HL-60/S4 treated with phorbol 12-myristate 13-acetate at 8.2 ng/mL for 4 days and 3 days (cell line): ENCODE data around the gene ILDR1.
"Not testable (repeated sequence)": the region's sequence is repeated elsewhere in the genome, so short reads cannot be mapped to it uniquely, and the experiment has no call there.

ENCODE experiments used
- in situ Hi-C: fragments of 300-500 bp; cut with MboI; formaldehyde crosslinking; loops from 2 replicates; pipeline ENCODE4 v1.15.0; 2022; ENCODE audit warnings: low sequenced_read_pairs

ILDR1 gene

DNA sequence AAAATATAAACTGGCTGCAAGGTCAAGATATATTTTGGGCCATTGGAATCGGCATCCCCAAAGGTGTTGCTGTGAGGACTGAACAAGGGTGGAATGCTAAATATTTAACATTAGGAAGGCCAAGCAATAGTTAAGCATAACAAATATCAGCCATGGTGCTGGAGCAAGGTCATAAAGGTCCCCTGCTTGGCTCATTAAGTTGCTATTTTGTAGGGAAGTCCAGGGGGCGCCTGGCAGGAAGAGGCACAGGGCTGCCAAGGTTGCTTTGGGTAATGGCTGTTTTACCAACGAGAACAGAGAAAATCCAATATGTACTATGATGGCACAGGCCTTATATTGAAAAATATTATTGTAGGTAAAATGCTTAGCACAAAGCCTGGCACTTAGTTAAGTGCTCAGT lies 65.7 kb downstream of the ILDR1 start:
- in situ Hi-C loops, result no loop called here

DNA sequence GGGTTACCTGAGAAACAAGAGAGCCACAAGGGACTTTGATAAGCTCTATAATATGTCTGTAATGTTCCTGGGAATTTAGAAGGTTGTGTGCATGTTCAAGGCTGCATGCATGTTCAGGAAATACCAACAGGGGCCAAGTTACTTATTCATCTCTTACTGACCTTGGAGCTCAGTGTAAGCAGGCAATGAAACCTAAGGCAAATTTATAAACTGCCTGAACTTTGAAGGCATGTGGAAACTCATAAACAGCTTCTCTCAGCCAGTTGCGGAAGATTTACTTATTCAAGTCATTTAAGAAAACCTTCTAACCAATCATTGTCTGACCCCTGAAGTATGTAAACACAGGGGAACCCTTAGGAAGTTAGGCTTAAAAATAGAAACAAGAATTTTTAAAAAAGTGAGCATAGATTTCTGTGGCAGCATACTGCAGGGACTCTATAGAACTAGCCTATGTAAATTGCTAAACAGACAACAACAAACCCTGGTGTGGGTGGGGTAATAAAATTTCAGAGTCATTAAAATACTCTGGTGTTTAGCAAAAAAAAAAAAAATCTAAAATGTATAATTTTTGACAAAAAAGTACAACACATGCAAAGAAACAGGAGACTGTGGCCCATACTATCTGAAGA lies 70.6 kb downstream of the ILDR1 start:
- in situ Hi-C loops, result no loop called here

DNA sequence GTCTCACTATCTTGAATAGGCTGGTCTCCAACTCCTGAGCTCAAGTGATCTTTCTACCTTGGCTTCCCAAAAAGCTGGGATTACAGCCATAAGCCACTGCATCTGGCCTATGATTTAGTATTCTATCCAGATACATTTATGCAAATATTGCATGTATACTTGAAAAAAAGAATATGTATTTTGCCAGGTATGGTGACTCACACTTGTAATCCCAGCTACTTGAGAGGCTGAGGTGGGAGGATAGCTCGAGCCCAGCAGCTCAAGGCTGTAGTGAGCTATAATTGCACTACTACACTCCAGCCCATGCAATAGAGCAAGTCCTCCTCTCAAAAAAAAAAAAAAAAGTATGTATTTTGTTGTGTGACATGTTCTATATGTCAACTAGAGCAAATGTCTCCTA lies 73.4 kb downstream of the ILDR1 start:
- in situ Hi-C loops, result no loop called here

DNA sequence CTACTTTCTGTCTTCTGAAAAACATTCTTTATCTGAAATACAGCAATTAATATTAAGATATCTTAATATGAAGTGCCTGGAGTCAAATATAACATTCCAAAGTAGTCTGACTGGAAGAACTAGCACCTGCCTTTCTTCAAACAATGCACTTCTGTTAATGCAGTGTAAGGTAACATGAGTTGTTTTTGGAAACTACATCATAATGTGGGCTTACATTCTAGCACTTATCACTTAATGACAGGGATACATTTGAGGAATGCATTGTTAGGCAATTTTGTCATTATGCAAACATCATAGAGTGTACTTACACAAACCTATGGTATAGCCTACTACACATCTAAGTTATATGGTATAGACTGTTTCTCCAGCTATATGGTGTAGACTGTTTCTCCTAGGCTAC lies 78.6 kb downstream of the ILDR1 start:
- in situ Hi-C loops, result no loop called here

DNA sequence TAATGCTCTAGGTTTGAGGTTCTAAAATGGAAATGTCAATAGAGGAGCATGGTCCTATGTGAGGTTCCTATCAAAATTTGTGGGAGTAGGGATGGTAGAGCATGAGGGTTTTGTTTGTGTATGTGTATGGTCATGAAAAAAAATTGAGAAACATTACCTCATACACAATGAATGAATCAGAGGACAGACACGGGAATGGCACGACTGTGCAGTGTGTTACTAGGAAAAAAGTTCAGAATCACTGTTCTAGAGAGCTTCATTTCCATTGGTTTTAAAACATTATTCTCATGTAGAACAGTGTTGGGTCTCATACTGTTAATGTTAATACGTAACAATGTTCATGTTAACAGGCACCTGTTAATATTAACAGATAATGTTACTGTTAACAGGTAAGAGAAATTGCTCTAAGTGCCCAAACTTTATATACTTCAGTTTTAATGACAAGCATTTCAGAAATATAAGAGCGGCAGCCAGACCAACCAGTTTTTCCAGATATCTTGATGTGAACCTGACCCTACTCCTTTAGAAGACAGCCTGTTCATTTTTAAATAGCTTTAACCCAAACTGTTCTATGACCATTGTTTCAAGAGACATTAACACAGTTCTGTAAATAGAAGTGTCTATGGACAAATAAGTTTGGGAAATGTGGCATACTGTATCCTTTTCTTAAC lies 79.8 kb downstream of the ILDR1 start:
- in situ Hi-C loops, result no loop called here

DNA sequence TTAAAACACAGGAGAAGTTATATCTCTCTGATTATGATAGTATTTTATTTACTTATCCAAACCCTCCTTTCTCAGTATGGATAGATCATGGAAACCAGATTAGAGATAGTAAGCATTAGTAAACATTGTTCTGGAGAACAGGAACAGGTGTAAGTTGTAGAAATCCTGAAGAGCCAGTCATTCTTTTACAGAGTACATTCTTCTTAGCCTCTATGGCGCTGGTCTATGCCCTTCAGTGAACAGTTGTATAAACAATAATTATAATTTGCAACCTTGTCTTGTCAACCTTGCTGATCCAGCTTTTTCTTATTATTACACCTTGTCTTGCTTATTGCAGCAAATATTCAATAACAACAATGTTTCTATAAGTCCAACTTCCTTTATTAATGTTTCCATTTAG lies 80.5 kb downstream of the ILDR1 start:
- in situ Hi-C loops, result no loop called here

DNA sequence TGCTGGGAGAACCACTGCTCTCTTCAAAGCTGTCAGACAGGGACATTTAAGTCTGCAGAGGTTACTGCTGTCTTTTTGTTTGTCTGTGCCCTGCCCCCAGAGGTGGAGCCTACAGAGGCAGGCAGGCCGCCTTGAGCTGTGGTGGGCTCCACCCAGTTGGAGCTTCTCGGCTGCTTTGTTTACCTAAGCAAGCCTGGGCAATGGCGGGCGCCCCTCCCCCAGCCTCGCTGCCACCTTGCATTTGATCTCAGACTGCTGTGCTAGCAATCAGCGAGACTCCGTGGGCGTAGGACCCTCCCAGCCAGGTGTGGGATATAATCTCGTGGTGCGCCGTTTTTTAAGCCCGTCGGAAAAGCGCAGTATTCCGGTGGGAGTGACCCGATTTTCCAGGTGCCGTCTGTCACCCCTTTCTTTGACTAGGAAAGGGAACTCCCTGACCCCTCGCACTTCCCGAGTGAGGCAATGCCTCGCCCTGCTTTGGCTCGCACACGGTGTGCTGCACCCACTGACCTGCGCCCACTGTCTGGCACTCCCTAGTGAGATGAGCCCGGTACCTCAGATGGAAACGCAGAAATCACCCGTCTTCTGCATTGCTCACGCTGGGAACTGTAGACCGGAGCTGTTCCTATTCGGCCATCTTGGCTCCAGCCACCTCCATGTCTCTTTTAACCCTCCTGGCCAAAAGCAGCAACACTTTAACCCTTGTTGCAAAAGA lies 83.7 kb downstream of the ILDR1 start:
- in situ Hi-C loops, result not testable (repeated sequence)
